KMS-11 (cell line): Measurements from ENCODE around the gene USP10.

Experiments
- H2AFZ ChIP-seq: fragments of 200-600 bp; sonication (generic); 2 replicates; pipeline ENCODE4 v1.6.1; 2016; ENCODE audit warnings: antibody characterized with exemption, mixed run types, low read depth
- H3K27ac ChIP-seq: fragments of 200-600 bp; sonication (generic); 2 replicates; pipeline ENCODE4 v1.6.1; 2016; ENCODE audit warnings: mild to moderate bottlenecking, mixed run types
- H3K27me3 ChIP-seq: fragments of 200-600 bp; sonication (generic); 2 replicates; pipeline ENCODE4 v1.6.1; 2017; ENCODE audit warnings: mild to moderate bottlenecking, low read depth, mixed run types, moderate library complexity; ENCODE audit not compliant: insufficient read depth
- H3K36me3 ChIP-seq: fragments of 200-600 bp; sonication (generic); 2 replicates; pipeline ENCODE4 v1.6.1; 2017; ENCODE audit warnings: mild to moderate bottlenecking, mixed run types; ENCODE audit not compliant: insufficient read depth
- H3K4me1 ChIP-seq: fragments of 200-600 bp; sonication (generic); 2 replicates; pipeline ENCODE4 v1.6.1; 2016; ENCODE audit warnings: mild to moderate bottlenecking, low read depth, mixed run types; ENCODE audit not compliant: poor library complexity, severe bottlenecking
- H3K4me2 ChIP-seq: fragments of 200-600 bp; sonication (generic); 2 replicates; pipeline ENCODE4 v1.7.0; 2016; ENCODE audit warnings: mild to moderate bottlenecking, mixed run types
- H3K4me3 ChIP-seq: fragments of 200-600 bp; sonication (generic); IDR thresholded peaks from 2 replicates; pipeline ENCODE4 v1.6.1; 2017; ENCODE audit warnings: low read depth, low read length, mixed read lengths; ENCODE audit not compliant: insufficient read depth
- H3K79me2 ChIP-seq: fragments of 200-600 bp; sonication (generic); 2 replicates; pipeline ENCODE4 v1.6.1; 2016; ENCODE audit warnings: low read depth, mixed run types; ENCODE audit not compliant: insufficient read depth
- H3K9ac ChIP-seq: fragments of 200-600 bp; sonication (generic); 2 replicates; pipeline ENCODE4 v1.6.1; 2016; ENCODE audit warnings: mild to moderate bottlenecking, mixed run types
- H4K20me1 ChIP-seq: fragments of 200-600 bp; sonication (generic); 2 replicates; pipeline ENCODE4 v1.6.1; 2016; ENCODE audit warnings: mild to moderate bottlenecking, mixed run types; ENCODE audit not compliant: insufficient read depth
- TF ChIP-seq, protein P1 (sequence below): fragments of 200-600 bp; sonication (generic); conservative IDR thresholded peaks from 2 replicates; pipeline ENCODE4 v1.6.1; 2017; ENCODE audit warnings: low read depth, mild to moderate bottlenecking, antibody characterized with exemption, low read length, moderate library complexity, mixed read lengths

The USP10 gene

DNA sequence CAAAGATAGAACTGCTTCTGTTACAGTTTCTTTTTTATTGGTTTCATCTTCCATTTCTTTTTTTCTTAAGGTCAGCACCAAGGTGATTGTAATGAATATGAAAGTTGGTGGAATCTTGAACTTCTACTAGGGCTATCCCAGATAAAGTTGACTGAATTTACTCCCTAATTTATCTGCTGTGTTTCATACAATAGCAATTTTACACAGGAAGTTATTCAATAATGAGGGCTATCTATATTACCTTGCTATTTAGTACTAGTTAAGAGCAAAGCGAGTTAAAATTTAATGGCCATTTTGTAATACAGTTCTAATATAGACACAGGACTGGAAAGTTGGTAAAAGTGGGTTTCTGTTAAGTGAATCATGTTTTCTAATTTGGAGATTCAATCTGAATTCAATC is 24.1 kb downstream of the USP10 start:
- Histone ChIP-seq H3K36me3 (no peaks in the 10 kb centered on the region), H3K4me2 (no peak overlapping the region; the same call in 1 of the 2 replicates), H2AFZ (no peak overlapping the region), H4K20me1 (peaks cover 77% of the 10 kb centered on the region), H3K4me1 (peaks cover 59% of the 10 kb centered on the region), H3K79me2 (peaks cover 100% of the 10 kb centered on the region), H3K27ac (no peak overlapping the region), H3K4me3 (no peak overlapping the region), H3K9ac (no peak overlapping the region), H3K27me3 (no peaks in the 10 kb centered on the region)
- TF ChIP-seq, protein P1, sequence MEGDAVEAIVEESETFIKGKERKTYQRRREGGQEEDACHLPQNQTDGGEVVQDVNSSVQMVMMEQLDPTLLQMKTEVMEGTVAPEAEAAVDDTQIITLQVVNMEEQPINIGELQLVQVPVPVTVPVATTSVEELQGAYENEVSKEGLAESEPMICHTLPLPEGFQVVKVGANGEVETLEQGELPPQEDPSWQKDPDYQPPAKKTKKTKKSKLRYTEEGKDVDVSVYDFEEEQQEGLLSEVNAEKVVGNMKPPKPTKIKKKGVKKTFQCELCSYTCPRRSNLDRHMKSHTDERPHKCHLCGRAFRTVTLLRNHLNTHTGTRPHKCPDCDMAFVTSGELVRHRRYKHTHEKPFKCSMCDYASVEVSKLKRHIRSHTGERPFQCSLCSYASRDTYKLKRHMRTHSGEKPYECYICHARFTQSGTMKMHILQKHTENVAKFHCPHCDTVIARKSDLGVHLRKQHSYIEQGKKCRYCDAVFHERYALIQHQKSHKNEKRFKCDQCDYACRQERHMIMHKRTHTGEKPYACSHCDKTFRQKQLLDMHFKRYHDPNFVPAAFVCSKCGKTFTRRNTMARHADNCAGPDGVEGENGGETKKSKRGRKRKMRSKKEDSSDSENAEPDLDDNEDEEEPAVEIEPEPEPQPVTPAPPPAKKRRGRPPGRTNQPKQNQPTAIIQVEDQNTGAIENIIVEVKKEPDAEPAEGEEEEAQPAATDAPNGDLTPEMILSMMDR, result no peak

DNA sequence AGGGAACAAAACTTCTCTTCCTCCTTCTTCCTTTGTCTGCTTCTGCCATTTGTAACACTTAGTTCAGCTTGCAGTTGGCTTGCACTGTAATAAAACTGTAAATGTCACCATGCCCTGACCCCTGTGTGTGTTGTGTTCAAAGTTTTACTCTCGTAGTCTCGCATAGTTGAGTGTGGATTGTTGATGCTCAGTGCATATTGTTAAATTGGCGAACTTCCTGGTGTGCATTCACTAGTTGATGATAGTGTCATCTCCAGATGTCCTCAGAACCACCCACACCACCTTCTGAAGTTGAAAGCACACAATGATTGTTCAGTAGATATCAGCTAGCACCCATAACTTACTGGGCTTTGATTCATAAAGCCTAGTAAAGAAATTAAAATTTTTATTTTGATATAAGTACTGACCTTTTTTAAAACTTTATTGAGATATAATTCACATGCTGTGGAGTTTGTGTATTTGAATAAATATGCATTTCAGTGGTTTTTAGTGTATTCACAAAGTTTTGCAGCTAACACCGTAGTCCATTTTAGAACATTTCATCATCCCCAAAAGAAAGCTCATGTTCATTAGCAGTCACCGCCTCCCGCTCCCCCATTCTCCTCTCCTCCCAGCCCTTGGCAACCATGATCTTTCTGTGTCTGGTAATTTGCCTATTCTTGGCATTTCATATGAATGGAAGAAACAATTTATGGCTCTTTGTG is 25.0 kb downstream of the USP10 start:
- Histone ChIP-seq H3K4me2 (no peak overlapping the region), H3K36me3 (no peaks in the 10 kb centered on the region), H3K27me3 (no peaks in the 10 kb centered on the region), H3K4me3 (no peak overlapping the region), H3K79me2 (peaks cover 100% of the 10 kb centered on the region), H2AFZ (no peak overlapping the region), H4K20me1 (peaks cover 68% of the 10 kb centered on the region), H3K9ac (no peak overlapping the region), H3K27ac (no peak overlapping the region), H3K4me1 (peaks cover 65% of the 10 kb centered on the region)
- TF ChIP-seq, protein P1, result no peak

DNA sequence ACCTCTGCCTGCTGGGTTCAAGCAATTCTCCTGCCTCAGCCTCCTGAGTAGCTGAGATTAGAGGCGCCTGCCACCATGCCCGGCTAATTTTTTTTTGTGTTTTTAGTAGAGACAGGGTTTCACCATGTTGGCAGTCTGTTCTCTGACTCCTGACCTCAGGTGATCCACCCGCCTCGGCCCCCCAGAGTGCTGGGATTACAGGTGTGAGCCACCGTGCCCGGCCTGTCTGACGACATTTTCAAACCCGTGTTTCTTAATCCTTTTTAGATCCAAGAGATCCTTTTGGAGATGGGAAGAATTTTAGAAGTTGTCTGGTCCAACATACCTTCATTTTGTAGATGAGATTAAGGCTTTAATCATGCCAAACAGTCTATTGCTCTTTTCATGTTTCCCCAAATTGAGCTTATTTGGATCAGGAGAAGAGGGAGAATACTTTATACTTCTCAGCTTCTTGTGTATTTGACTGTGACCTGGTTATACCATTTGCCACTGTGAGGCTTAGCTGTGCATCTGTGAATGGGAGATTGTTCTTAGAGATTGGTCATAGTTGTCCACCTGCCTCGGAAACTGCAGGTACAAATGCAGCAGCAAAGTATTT is 25.8 kb downstream of the USP10 start:
- Histone ChIP-seq H3K4me1 (peaks cover 73% of the 10 kb centered on the region), H3K79me2 (peaks cover 99% of the 10 kb centered on the region), H3K4me2 (peak overlapping the region; percentile 23; the same call in 1 of the 2 replicates), H3K4me3 (no peak overlapping the region), H3K36me3 (no peaks in the 10 kb centered on the region), H3K27me3 (no peaks in the 10 kb centered on the region), H3K27ac (no peak overlapping the region), H2AFZ (no peak overlapping the region), H4K20me1 (peaks cover 68% of the 10 kb centered on the region), H3K9ac (no peak overlapping the region)
- TF ChIP-seq, protein P1, result no peak

DNA sequence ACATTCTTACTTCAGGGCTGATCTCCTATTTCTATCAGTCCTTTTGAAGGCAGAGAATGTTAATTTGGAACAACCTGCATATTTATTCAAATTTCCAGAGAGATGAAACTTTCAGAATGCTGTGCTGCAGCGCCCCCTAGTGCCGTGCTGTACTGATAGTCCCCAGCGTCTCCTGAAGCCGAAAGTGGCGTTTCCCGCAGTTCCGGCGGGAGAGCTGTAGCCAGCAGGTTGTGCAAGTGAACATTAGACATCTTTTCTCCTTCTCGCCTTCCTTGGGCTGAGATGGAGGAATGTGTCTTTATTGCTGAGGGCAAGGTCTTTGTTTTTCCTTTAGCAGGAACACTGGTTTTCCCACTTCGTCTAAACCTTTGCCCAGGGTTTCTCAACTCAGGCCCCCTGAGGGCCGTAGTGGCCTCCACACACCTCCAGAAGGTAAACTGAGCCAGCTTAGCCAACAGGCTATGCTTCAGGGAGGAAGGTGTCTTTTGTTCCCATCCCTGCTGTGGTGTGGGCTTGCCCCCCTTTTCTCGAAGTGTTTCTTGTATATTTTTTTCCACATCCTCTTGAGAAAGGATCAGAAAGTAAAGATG is 26.4 kb downstream of the USP10 start:
- Histone ChIP-seq H3K36me3 (no peaks in the 10 kb centered on the region), H2AFZ (no peak overlapping the region), H3K4me1 (peaks cover 78% of the 10 kb centered on the region), H3K79me2 (peaks cover 99% of the 10 kb centered on the region), H3K27me3 (no peaks in the 10 kb centered on the region), H3K4me2 (peak overlapping the region; percentile 55), H4K20me1 (peaks cover 65% of the 10 kb centered on the region), H3K9ac (peak overlapping the region; percentile 1; the same call in 1 of the 2 replicates), H3K27ac (peak overlapping the region; percentile 3; the same call in 1 of the 2 replicates), H3K4me3 (no peak overlapping the region)
- TF ChIP-seq, protein P1, result peak; percentile 98
